ENCODE results near the gene KLHDC7B.
"Not testable (repeated sequence)": the region's sequence is repeated elsewhere in the genome, so short reads cannot be mapped to it uniquely, and the experiment has no call there.

Gene KLHDC7B

GRCh38 chr22:50529416-50529896 lies 16.2 kb upstream of the KLHDC7B start:
- DNase-seq, result no peak

- DNase-seq, result peak in 3 of 51 donors; percentile 16 to 40 (median 18)
Observed at GRCh38 chr22:50529897-50530579, 15.7 kb upstream of the KLHDC7B start, which contains the start of gene TYMP. Gene TYMP, minus strand, starts transcription at chr22:50530012. Its CDS starts 303 bp downstream, at chr22:50529709.

- no peak for DNase-seq
Observed at GRCh38 chr22:50530580-50530876, 15.2 kb upstream of the KLHDC7B start.

- DNase-seq, result peak in 3 of 51 donors; percentile 26 to 36 (median 26)
Observed at GRCh38 chr22:50530877-50531545, 14.7 kb upstream of the KLHDC7B start.

GRCh38 chr22:50531546-50531961 lies 14.1 kb upstream of the KLHDC7B start:
- DNase-seq, result no peak

GRCh38 chr22:50531962-50532674 lies 13.6 kb upstream of the KLHDC7B start:
- DNase-seq, result peak in 1 of 51 donors; percentile 39

GRCh38 chr22:50532824-50533796 lies 12.6 kb upstream of the KLHDC7B start:
- no peak for DNase-seq

- not testable (repeated sequence) for DNase-seq
Observed at GRCh38 chr22:50533856-50534711, 11.6 kb upstream of the KLHDC7B start.

- no peak for DNase-seq
Observed at GRCh38 chr22:50535113-50535512, 10.6 kb upstream of the KLHDC7B start.

GRCh38 chr22:50536226-50536625 lies 9.5 kb upstream of the KLHDC7B start:
- no peak for DNase-seq

GRCh38 chr22:50537765-50538164 lies 7.9 kb upstream of the KLHDC7B start:
- no peak for DNase-seq

- DNase-seq, result no peak
Observed at GRCh38 chr22:50540381-50540780, 5.3 kb upstream of the KLHDC7B start.

GRCh38 chr22:50541667-50542026 lies 4.1 kb upstream of the KLHDC7B start:
- DNase-seq, result not testable (repeated sequence)

- no peak for DNase-seq
Observed at GRCh38 chr22:50542416-50542927, 3.2 kb upstream of the KLHDC7B start.

- DNase-seq, result peak in 25 of 51 donors; percentile 21 to 74 (median 46)
Observed at GRCh38 chr22:50544078-50544745, 1.5 kb upstream of the KLHDC7B start.

GRCh38 chr22:50544746-50545253 lies 899 bp upstream of the KLHDC7B start:
- DNase-seq, result no peak

GRCh38 chr22:50546326-50547262 lies 895 bp downstream of the KLHDC7B start:
- DNase-seq, result no peak

Data from hypothalamus (tissue), 51 donors.